Omental fat pad (tissue), 4 donors: ENCODE results near the gene RTN4RL1. TPM values are rescaled to one million over a fixed set of nuclear protein-coding genes. Genes with fewer than 3 reads are reported as not detected.
"Not testable (repeated sequence)": the region's sequence is repeated elsewhere in the genome, so short reads cannot be mapped to it uniquely, and the experiment has no call there.

Experiments used
- ATAC-seq: fragments of 150-250 bp; one replicate; pipeline ENCODE4 v1.9.1; 2016; ENCODE audit warnings: mild to moderate bottlenecking, moderate library complexity; ENCODE audit not compliant: low FRiP score
- DNase-seq: peaks from one replicate; pipeline ENCODE4 v3.0.0-alpha.2; 2019; ENCODE audit warnings: low spot score
- CTCF ChIP-seq, 3 donors: fragments of 450-650 bp; IDR thresholded peaks; one replicate each; pipeline ENCODE4 v1.5.1; 2016 to 2017; ENCODE audit warnings: antibody characterized with exemption in 3 of 3, mild to moderate bottlenecking in 3 of 3, moderate library complexity in 2 of 3
- total RNA-seq, 4 donors: library from RNA; depleted of rRNA; stranded (reverse); fragments of >200 nt; gene quantifications; one replicate each; pipeline ENCODE4 v1.1.0, GENCODE V29; 2016

Gene RTN4RL1
- total RNA-seq, 4 donors from 2014 or later, result 4.5 to 5.2 (median 4.6) TPM

DNA sequence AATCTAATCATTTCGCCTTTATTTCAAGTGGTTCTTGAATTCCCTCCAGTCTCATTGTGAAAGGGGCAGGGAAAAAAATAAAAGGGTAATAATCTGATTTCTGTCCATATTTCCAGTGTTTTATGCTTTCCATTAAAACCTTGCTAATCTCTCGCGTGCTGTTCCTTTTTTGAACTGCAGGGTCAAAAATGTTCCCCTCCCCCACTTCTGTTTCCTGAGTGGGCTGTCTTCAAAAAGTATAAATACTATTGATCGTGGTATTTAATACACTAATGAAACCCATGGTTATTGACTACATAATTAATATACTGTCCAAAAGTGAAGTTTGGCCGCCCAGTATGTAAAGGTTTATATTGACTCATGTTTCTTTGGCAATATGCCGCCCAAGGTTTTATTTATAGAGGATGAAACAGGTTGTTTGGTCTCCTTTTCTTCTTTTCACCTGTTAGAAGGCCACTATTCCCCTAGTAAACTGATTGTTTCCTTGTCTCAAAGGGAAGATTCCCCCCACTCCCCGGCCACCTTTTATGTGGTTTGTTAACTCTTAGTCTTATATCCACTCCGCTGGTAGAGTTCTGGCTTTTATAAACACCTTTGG is 125.6 kb downstream of the RTN4RL1 start:
- DNase-seq, result no peak

GRCh38 chr17:1898872-1899271 is 126.3 kb downstream of the RTN4RL1 start:
- ATAC-seq (no peak), DNase-seq (no peak)
- no peak for TF ChIP-seq CTCF (IDR thresholded peaks at IDR 0.05)

More for the DNA sequence above, 125.6 kb downstream of the RTN4RL1 start:
- ATAC-seq, result no peak
- no peak for TF ChIP-seq CTCF (IDR thresholded peaks at IDR 0.05)

- TF ChIP-seq CTCF (IDR thresholded peaks at IDR 0.05), result no peak
- DNase-seq (no peak), ATAC-seq (no peak)
Measured at GRCh38 chr17:1898332-1898731, 126.8 kb downstream of the RTN4RL1 start.

- no peak for TF ChIP-seq CTCF (IDR thresholded peaks at IDR 0.05)
- ATAC-seq (no peak), DNase-seq (no peak)
Measured at GRCh38 chr17:1897105-1897656, 128.0 kb downstream of the RTN4RL1 start.

- TF ChIP-seq CTCF (IDR thresholded peaks at IDR 0.05), result no peak
- no peak for DNase-seq
- no peak for ATAC-seq
Measured at GRCh38 chr17:1896243-1897104, 128.7 kb downstream of the RTN4RL1 start.

GRCh38 chr17:1895479-1895878 is 129.7 kb downstream of the RTN4RL1 start:
- ATAC-seq, DNase-seq: not testable (repeated sequence)

- no peak for TF ChIP-seq CTCF (IDR thresholded peaks at IDR 0.05)
- DNase-seq (no peak), ATAC-seq (no peak)
Measured at GRCh38 chr17:1894753-1895339, 130.3 kb downstream of the RTN4RL1 start.
